A549 (cell line): Measurements from ENCODE around the gene TYRO3.

Source experiments
- CEBPB ChIP-seq, 2 experiments: fragments of >200 bp in 1 of 2; sonication (Bioruptor Twin) in 1 of 2; formaldehyde crosslinking in 1 of 2; IDR thresholded peaks; 2 replicates each; pipeline ENCODE4 v1.6.1; 2012 to 2016
- CHD2 ChIP-seq: fragments of 150-350 bp; IDR thresholded peaks from 2 replicates; pipeline ENCODE4 v1.6.1; 2014; ENCODE audit warnings: low read length; ENCODE audit not compliant: partially characterized antibody
- CTCF ChIP-seq: fragments of >200 bp; sonication (Bioruptor Twin); formaldehyde crosslinking; IDR thresholded peaks from 3 replicates; pipeline ENCODE4 v1.5.1; 2016
- EHMT2 ChIP-seq: fragments of 200-600 bp; sonication (generic); IDR thresholded peaks from 2 replicates; pipeline ENCODE4 v1.6.1; 2016; ENCODE audit warnings: antibody characterized with exemption, low read depth, mild to moderate bottlenecking, moderate library complexity
- ELK1 ChIP-seq: fragments of 150-350 bp; IDR thresholded peaks from 2 replicates; pipeline ENCODE4 v1.6.1; 2014; ENCODE audit warnings: low read depth, mild to moderate bottlenecking, low read length
- EP300 ChIP-seq, 2 experiments: fragments of >200 bp; sonication (Bioruptor Twin); formaldehyde crosslinking; IDR thresholded peaks; 2 replicates in 1 of 2; 3 replicates in 1 of 2; pipeline ENCODE4 v1.6.1; 2016 to 2017
- ESRRA ChIP-seq: fragments of 150-350 bp; IDR thresholded peaks from 2 replicates; pipeline ENCODE4 v1.6.1; 2014; ENCODE audit warnings: mild to moderate bottlenecking, low read length, borderline replicate concordance
- KDM1A ChIP-seq: fragments of 200-600 bp; sonication (generic); IDR thresholded peaks from 2 replicates; pipeline ENCODE4 v1.6.1; 2016; ENCODE audit warnings: low read depth, mild to moderate bottlenecking
- KDM5A ChIP-seq: fragments of 200-600 bp; sonication (generic); IDR thresholded peaks from 2 replicates; pipeline ENCODE4 v1.6.1; 2016; ENCODE audit warnings: antibody characterized with exemption, mild to moderate bottlenecking
- POLR2AphosphoS2 ChIP-seq: conservative IDR thresholded peaks from 2 replicates; pipeline ENCODE4 v1.6.1; 2012; ENCODE audit warnings: low read length, improper control_type of control experiment, inconsistent platforms

- no peak for TF ChIP-seq CTCF
- TF ChIP-seq KDM5A = no peak
- no peak for TF ChIP-seq KDM1A
- no peak for TF ChIP-seq EP300 (IDR thresholded peaks at IDR 0.05)
- no peak for TF ChIP-seq ESRRA
- TF ChIP-seq CEBPB (IDR thresholded peaks at IDR 0.05) = no peak
- no peak for TF ChIP-seq EHMT2
- no peak for TF ChIP-seq ELK1
- TF ChIP-seq POLR2AphosphoS2 = no peak
- no peak for TF ChIP-seq CHD2
Observed at GRCh38 chr15:41568350-41569017, 9.5 kb downstream of the TYRO3 start.
